NCI-H2196 treated with DMSO at 0.1 percent for 48 hours (cell line): ENCODE measurements around the gene SAMD1.

Experiments
- DNase-seq: peaks from one replicate; lab custom pipeline; 2025; ENCODE audit not compliant: unreplicated experiment; lab: John Stamatoyannopoulos, UW

SAMD1 gene

DNA sequence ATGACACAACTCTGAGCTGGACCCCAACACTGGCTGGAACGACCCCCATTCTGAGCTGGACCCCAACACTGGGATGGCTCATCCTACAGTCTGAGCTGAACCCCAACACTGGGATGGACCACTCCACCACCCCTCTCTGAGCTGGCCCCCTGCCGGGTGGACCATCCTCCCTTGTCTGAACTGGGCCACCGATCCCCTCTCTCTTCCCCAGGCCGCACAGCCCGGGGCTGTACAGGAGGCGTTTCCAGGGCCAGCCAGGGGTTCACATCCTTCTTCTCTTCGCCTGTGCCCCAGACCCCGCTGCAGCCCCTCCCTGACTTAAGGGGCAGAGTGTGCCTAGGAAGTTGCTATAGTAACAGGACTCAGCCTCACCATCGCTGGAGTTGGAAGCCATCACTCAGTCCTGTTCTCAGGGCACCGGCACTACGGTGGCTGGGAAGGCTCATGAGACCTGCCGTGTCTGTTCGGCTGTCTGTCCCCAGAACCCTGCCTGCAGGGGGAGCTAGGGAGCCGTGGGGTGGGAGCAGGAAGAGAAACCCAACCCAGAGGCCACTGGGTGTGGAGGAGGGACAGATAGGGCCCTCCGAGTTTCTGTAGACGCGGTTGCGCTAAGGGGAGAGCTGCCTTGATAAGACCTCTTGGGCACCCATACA, 23.3 kb upstream of the SAMD1 start:
- DNase-seq = no peak

DNA sequence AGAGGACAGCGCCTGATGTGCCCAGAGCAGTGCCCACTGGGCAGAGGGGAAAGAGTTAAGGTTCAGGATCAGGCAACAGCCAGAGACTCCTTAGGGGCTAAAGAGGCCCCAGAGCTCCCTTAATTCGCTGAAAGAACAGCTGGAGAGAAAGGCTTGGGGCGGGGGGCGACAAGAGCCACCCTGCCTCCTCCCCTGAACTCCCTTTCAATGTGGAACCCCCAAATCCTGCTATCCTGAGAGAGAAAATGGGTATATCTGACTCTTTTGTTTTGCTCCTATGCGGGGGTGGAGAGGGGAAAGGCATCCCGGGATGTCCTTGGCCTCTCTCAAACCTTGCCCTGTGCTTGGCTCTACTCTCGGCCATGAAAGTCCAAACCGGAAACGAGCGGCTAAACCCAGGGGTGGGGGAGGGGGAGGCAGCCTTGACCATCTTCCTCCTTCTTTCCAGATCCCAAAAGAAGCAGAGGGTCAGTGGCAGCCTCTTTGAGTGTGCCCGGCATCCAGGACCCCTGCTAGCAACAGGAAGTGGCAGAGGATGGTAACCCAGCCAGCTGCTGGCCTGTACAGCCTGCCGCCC, 22.3 kb upstream of the SAMD1 start:
- no peak for DNase-seq

DNA sequence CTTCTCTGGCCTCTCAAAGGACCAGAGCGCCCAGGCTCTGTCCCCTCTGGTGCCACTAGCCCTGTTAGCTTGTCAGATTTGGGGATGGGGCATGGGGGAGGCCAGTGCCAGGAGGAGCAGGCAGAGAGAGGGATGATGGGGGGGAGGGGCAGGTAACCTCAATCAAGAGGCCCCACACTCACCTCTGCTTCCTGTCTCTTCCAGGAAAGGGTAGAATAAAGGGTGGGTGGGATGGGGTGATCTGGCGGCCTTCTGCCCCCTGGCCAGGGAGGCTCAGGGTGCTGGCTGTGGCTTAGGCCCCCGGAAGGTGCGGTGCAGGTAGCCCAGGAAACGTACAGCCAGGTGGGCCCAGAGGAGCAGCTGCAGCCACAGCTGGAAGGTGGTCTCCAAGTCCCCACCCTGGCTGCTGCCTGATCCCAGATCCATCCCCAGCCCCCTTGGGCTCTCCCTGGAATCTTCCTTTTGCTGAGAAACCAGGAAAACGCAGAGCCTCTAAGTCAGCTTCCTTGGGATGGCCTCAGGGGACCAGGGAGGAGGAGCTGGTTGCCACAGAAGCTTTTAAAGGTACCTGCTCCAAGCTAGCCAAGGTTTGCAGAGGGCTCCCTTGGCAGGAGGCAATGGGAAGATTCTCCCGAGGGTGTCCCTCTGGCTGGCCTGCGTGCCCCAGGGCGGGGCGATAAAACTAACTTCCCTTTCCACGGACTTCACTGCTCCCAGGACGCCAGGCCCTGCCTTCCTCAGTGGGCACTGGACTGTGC, 21.7 kb upstream of the SAMD1 start:
- no peak for DNase-seq

DNA sequence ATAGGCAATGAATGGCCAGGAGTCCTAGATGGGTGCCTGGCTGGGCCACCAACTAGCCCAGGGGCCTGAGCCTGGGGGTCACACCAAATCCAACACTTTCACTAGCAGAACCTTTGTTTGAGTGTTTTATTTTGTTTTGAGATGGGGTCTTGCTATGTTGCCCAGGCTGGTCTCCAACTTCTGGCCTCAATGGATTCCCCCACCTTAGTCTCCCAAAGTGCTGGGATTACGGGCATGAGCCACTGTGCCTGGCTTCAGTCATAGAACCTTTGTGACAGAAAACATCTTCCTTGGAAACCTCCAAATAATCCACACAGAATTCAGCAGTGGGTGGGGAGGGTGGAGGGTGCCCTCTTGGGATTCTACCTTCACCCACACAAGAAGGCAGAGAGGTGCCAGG, 20.9 kb upstream of the SAMD1 start:
- DNase-seq = no peak

DNA sequence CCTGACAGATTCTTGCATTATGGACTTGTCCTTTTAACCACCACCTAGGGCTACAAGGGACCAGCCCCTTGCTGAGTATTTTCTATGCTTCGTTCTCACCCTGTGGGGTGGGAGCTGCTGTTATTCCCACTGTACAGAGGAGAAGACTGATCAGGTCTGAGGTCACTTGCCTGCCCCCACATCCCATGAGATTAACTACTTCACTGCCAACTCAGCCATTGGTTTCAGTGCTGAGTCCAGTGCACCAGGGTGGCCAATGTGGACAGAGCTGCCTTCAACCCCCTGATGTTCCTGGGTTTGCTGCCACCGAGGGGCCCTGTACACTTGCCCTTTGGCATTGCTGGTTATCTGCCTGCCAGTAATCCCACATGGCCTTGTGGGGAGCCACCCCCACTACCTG, 20.1 kb upstream of the SAMD1 start:
- DNase-seq = no peak

DNA sequence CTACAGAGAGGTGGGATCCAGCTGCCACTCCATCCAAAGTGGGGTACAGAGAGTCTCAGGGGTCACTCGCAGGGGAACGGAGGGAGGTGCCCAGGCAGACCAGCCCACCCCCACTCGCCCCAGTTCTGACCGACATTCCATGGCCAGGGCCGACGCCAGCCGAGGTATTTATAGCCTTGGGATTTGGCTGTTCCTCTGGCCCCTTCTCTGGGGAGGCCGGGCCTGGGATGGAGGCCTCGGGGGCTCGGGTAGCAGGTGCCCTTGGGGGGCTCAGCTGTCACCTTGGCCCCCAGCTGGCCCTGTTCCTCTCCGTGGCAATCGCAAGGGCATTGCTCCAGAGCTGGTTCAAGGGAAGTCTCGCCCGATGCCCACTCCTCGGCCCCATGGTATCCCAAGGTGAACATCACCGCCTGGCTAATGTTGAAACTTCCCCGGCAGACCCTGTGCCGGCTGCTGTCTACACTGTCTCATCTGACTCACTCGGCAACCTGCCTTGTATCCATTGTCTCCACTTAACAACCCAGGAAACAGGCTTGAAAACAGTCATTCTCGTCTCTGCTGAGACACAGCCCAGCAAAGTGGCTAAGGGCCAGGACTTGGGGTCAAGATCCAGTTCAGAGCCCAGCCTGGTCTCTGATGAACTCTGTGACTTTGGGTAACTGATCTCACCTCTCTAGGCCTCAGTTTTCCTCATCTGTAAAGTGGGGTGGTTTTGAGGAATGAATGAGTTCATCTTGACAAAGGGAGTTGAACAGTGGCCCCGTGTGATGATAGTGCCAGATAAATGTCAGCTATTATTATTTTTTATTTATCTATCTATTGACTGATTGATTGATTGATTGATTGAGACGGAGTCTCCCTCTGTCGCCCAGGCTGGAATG, 17.3 kb upstream of the SAMD1 start:
- DNase-seq = no peak

DNA sequence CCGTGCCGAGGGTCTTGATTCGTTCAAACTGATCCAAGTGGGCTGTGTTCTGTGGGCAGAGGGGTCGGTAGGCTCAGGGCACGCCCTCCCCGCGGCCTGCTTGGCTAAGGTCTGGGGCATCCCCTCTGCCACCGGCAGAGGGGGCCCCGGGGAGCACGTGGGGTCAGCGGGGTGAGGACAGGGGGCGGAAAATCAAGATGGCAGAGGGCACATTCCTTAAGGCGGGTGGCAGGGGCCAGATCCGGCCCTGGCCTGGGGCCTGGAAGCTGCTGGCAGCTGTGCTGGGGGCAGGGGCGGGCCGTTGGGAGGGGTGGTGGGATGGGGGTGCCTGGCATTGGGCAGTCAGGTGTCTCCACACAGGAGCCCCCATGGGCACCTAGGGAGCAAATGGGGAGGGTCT, 16.3 kb upstream of the SAMD1 start:
- DNase-seq = no peak

DNA sequence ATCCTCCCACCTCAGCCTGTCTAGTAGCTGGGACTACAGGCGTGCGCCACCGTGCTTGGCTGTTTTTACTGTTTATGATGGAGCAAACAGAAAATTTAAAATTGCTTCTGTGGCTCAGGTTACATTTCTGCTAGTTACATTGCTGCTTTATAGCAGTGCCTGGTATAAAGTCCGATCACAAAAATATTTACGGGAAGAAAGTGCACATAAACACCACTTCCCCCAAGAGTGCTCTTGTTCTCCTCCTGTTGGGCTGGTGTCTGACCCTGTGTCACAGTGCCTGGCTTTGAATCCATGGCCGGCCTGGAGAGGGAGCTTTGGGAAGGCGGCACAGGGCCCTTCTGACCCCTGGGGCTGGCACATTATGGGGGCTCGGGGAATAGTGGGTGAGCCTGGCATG, 15.1 kb upstream of the SAMD1 start:
- no peak for DNase-seq

DNA sequence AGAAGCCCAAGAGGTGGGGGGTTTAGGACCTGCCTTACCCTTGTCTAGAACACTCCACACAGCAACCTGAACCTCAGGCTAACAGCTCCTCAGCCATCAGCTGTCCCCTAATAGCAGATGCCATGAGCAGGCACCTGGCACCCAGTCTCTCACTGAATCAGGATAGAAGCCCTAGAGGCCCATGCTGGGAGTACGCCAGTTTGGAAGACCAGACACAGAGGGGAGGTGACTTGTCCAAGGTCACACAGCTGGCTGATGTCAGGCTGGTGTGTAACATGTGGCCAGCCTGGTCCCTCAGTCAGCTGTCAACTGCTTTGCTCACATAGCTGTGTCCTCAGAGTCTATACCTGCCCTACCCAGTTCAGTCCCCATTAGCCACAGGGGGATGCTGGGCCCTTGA, 12.8 kb upstream of the SAMD1 start:
- DNase-seq = no peak

DNA sequence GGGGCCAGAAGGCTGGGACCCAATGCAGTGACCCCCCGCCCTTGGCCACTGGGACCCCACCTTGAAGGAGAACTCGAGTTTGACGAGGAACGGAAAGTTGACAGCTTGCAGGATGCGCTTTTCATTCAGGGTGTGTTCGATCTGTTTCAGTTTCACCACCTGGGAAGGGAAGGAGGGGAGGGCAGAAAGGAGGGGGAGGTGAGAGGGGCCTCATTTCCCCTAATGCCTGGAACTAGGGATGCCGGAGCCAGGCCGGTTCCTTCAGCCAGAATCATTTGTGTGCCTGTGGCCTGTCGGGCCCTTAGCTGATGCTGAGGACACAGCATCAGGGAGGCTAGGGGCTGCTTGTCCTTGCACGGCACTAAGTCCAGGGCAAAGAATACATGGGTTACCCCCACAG, 12.2 kb upstream of the SAMD1 start:
- DNase-seq = no peak

DNA sequence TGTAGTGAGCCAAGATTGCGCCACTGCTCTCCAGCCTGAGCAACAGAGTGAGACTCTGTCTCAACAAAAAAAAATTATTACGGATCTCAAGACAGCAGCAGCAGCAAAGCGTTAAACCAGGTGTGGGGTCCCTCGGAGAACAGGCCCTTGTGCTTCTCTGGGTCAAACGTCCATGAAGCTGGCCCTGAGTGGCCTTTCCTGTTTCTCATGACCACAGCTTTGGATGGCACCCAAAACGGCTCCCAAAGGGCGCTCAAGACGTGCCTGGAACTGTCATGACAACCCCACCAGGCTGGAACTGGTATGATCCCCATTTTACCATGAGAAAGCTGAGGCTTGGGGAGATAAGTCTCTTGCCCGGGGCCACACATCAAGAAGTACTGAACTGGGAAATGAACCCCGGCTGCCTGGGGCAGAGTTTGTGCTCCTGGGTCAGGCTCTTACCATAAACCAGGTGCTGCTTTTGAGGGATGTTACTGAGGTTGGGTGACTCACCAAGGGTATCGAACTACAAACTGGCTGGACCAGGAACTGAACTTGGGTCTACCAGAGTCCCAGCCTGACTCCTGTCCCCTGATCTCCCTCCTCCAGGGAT, 11.6 kb upstream of the SAMD1 start:
- no peak for DNase-seq

DNA sequence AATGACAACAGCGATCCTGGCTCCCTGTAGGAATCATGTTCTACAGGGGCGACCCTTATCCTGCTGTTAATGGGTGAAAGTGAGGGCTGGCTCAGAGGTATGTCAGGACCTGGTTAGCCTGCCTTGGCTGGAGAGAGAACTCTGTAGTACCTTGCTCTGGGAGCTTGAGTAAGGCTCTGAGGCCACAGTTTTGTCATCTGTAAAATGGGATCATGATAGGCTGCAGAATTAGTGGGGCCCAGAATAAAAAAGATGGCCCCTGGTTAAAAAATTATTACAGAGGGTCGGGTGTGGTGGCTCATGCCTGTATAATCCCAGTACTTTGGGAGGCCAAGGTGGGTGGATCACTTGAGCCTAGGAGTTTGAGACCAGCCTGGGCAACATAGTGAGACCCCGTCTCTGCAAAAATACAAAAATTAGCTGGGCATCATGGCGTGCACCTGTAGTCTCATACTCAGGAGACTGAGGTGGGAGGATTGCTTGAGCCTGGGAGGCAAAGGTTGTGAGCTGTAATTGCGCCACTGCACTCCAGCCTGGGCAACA, 10.5 kb upstream of the SAMD1 start:
- DNase-seq = no peak

DNA sequence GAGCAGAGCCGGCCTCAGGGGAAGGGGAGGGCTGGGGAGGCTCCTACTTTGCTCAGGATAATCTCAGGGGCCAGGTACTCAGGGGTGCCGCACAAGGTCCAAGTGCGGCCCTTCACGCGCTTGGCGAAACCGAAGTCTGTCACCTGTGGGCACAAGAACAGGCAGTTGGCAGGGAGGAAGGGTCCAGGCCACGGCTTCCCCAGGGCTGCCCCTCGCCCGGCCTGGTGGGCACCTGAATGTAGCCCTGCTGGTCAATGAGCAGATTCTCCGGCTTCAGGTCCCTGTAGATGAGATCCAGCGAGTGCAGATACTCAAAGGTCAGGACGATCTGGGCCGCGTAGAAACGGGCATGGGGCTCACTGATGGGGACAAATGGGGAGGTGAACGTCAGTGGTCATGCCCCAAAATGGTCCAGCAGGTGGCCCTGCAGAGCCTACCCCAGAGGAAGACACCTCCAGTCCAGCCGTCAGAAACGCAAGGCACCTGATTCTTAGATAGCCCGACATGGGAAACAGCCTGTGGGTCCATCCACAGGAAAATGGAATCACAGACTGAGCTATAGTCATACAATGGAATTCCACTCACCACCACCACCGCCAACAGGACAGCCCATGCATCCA, 7.1 kb upstream of the SAMD1 start:
- no peak for DNase-seq

DNA sequence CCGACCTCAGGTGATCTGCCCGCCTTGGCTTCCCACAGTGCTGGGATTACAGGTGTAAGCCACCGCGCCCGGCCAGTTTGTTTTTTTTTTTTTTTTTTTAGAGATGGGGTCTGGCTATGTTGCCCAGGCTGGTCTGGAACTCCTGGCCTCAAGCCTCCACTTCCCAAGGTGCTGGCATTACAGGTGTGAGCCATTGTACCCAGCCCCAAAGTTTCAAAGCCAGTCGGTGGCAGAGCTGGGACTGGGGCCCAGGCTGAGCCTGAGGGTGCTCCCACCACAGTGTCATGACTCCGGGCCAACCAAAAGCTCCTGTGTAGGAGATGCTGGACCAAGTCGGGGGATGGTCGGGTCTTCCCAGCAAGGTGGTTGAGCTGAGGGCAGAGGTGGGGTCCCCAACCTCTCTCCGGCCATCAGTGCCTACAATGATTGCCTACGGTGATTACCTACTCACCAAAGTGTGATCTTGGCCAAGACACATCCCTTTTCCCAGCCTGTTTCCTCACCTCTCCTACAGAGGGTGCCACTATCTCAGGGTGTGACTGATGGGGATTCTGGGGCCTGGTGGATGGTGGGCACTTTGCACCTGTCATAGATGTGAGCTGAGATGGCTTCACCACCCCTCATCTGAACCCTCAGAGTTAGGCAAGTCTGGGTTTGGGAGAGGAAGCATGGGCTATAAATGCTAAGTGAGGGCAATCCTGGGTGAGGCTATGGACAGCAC, 5.9 kb upstream of the SAMD1 start:
- no peak for DNase-seq

DNA sequence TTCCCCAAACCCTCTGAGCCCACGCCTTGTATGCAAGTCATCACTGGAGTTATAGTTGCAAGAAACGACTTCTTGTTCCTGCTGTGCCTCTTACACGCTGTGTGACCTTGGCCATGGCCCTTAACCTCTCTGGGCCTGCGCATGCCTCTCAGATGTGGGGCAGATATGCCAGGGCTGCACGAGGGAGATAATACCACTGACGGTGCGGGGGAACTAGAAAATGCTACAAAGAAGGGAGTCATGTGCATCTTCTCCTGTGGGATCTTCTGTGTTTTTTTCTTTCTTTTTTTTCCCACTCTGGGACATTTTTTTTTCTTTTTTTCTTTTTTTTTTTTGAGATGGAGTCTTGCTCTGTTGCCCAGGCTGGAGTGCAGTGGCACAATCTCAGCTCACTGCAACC, 4.3 kb upstream of the SAMD1 start:
- DNase-seq = no peak

DNA sequence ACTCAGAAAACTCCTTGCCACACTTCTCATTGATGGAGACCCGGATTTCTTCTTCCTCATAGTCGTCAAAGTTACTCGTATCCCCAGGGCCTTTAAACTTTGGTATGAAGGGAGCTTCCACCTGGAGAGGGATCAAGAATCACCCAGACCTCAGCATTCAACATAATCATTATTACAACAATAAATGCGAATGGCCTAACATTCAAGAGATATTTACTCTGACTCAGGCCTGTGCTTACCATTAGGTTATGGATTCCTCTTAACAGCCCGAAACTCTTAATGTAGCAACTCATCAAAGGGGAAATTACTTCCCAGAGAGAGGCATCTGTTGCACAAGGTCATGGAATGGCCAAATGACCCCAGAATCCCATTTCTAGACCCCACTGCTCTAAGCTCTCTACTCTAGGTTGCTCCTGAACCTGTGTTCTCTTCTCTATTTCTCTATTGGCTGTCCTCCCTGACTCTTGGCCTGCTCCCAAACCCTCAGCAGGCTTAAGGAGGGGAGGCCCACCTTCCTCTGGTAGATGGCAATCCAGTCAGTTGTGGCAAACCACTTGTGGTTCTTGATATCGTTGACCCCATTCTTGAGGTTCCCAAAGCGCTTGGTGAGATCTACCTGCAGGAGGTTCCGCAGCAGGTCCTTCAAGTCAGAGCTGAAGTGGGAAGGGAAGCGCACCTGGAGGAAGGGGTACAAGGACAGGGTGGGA, 2.7 kb upstream of the SAMD1 start:
- DNase-seq = no peak

DNA sequence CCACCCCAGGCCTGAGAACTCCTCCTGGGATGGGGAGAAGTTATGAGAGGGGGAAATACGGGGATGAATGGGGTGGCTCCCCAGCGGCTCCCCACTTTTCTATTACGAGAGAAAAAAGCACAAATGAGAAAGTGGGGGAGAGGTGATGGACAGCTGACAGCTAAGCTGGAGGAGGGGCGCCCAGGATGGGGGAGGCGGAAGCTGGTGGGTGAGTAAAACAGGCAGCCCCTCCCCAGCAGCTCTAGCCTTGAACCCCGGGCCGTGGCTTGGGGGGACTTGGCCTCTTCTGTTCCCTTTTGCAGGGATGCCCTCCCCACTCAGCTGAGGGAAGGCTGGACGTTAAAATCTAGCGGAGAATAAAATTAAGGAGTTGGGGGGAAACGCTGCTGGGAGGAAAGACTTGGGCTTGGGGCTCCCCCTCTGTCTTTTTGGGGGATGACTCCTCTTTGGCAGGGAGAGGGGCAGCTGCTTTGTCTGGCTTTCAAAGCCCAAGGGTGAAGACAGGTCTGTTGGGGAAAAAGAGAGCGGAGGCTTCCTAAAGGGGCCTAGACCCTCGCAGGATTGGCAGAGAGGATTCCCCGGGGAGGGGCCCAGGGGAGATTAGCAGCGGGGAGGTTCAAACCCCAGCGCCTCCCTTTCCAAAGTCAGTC, 1.4 kb upstream of the SAMD1 start:
- DNase-seq = no peak

DNA sequence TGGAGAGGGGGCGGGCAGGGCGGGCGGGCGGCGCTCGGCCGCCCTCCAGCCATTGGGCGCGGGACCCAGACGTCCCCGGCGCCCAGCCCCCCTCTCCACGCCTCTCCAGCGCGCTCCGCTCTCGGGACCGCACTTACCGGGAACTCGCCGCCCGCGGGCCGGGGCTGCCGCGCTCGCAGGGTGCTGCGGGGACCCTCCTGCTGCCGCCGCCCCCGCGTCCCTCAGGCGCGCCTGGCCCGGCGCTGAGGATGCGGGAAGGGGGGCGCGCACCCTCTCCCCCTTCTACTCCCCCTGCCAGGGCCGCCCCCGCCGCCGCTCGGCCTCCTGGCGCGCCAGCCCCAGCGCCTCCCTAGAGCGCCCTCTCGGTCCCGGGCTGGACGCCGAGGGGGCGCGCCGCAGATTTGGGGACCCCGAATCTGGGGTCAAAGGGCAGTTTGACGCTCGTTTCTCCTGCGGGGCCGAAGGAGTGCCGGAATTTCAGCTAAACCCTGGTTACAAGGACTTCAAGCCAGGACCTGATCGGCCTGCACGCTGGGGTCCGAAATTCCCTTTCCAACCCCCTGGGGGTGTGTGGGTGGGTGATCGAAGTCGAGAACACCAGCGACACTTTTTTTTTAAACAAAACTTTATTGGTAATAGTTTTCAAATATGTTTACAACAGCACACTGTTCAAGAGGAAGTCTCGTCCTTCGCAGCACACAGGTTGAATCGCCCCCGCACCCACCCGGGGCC, 696 bp upstream of the SAMD1 start:
- DNase-seq = peak; percentile 86
